K562 (cell line): ENCODE data around the gene CFAP90. TPM values are rescaled to one million over a fixed set of nuclear protein-coding genes. Genes with fewer than 3 reads are reported as not detected.

Experiments
- ATF4 ChIP-seq: fragments of 450-650 bp; formaldehyde crosslinking; IDR thresholded peaks from 2 replicates; pipeline ENCODE4 v1.4.0; 2022; ENCODE audit warnings: mild to moderate bottlenecking, moderate library complexity
- DEAF1 ChIP-seq: fragments of 450-650 bp; formaldehyde crosslinking; IDR thresholded peaks from 2 replicates; pipeline ENCODE4 v1.4.0; 2020; ENCODE audit warnings: mild to moderate bottlenecking, moderate library complexity
- PBX2 ChIP-seq, 2 experiments: IDR thresholded peaks in 1 of 2; conservative IDR thresholded peaks in 1 of 2; 2 replicates each; pipeline ENCODE4 v1.6.1; 2016; ENCODE audit warnings: low read depth in 2 of 2, mild to moderate bottlenecking in 1 of 2, missing compliant biosample characterization in 1 of 2, missing genetic modification characterization in 1 of 2, moderate library complexity in 1 of 2
- polyA plus RNA-seq, 8 experiments: library from polyadenylated mRNA; depleted of rRNA in 4 of 8; stranded (reverse) in 5 of 8; unstranded in 3 of 8; fragments of >200 nt; fragmentation: Nextera tagmentation in 2 of 8; fragmentation: Illumina TruSeq in 1 of 8; extraction: Ambion mirVana in 2 of 8; extraction: Trizol in 1 of 8; gene quantifications; 2 replicates each; pipeline versions ENCODE4 v1.2.1 to v1.2.3, GENCODE V29; 2011 to 2014; ENCODE audit warnings: inconsistent platforms in 1 of 8, missing spikeins in 1 of 8
- total RNA-seq, 7 experiments: library from RNA; depleted of rRNA in 6 of 7; stranded (reverse); fragments of >200 nt in 6 of 7; fragmentation: Illumina TruSeq in 2 of 7; extraction: Trizol in 2 of 7; gene quantifications; 2 replicates each; pipeline versions ENCODE4 v1.2.1 to v1.2.3, GENCODE V29; 2011 to 2021; ENCODE audit warnings: low replicate concordance in 1 of 7

Gene CFAP90
- total and polyA plus RNA-seq, 9 of the 15 experiments (the other 6 are each of a cell fraction or from before 2014, with no cell fraction given) = not detected

GRCh38 chr5:7849681-7850394 lies 1.1 kb downstream of the CFAP90 start (continued):
- TF ChIP-seq PBX2 (CRISPR knock-in tag; IDR thresholded peaks at IDR 0.05; ENCODE audit: low read depth) (no peak), PBX2 (tag; conservative IDR thresholded peaks at IDR 0.05; ENCODE audit: low read depth) (no peak), DEAF1 (CRISPR knock-in tag) (no peak), ATF4 (no peak)
- TF ChIP-seq, all 486 proteins: peak for 0
